Measurements from ENCODE around the gene ARL1.

DNA sequence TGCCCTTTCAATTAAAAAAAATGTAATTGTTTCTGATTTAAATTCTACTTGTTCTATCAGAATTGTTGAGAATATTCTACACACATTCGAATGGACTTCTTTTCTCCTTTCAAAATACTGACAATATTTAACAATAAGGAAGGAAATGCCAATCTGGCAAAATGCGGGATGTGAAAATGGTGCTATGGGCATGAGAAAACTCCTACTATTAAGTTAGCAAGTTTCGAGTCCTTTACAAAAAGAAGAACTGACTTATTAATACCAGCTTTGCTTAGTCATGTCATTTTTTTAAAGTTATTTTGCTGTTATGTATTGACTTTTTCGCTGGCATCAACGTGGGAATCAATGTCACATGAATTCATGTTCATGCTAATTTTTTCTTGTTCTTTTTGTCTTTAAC, 31.7 kb upstream of the ARL1 start:
- TF ChIP-seq EZH2 (IDR thresholded peaks at IDR 0.05), result no peak
- no peak for TF ChIP-seq POLR2AphosphoS5 (IDR thresholded peaks at IDR 0.05; ENCODE audit: borderline replicate concordance, low read depth, low read length)

All from SK-N-MC (cell line).